ENCODE results near the gene APOM. TPM values are rescaled to one million over a fixed set of nuclear protein-coding genes. Genes with fewer than 3 reads are reported as not detected.

APOM gene
- total RNA-seq, 1 donor from 2014 or later = 1.6 TPM

GRCh38 chr6:31692886-31693285 is 37.2 kb downstream of the APOM start:
- no peak for DNase-seq
- no peak for TF ChIP-seq CTCF (IDR thresholded peaks at IDR 0.05)
- ATAC-seq = no peak
- intact Hi-C loops (cut with DNase I) = no loop called here
- H3K4me3 ChIP-seq = no peak overlapping the region
- peaks cover 97% of the 10 kb centered on the region for H3K36me3 ChIP-seq
- H3K9me3 ChIP-seq = no peaks in the 10 kb centered on the region
- H3K27me3 ChIP-seq (ENCODE audit: low read depth) = no peaks in the 10 kb centered on the region
- H3K4me1 ChIP-seq = peaks cover 4% of the 10 kb centered on the region
- H3K27ac ChIP-seq = no peak overlapping the region

GRCh38 chr6:31693535-31693934 is 37.8 kb downstream of the APOM start:
- intact Hi-C loops (cut with DNase I) = no loop called here
- TF ChIP-seq CTCF (IDR thresholded peaks at IDR 0.05) = no peak
- DNase-seq (no peak), ATAC-seq (no peak)
- Histone ChIP-seq H3K4me1 (peaks cover 4% of the 10 kb centered on the region), H3K9me3 (no peaks in the 10 kb centered on the region), H3K27ac (no peak overlapping the region), H3K4me3 (no peak overlapping the region), H3K36me3 (peaks cover 97% of the 10 kb centered on the region), H3K27me3 (ENCODE audit: low read depth) (no peaks in the 10 kb centered on the region)

GRCh38 chr6:31697555-31697954 is 41.9 kb downstream of the APOM start:
- no peaks in the 10 kb centered on the region for H3K27me3 ChIP-seq (ENCODE audit: low read depth)
- no peak overlapping the region for H3K4me3 ChIP-seq
- H3K27ac ChIP-seq = no peak overlapping the region
- no peak for TF ChIP-seq CTCF (IDR thresholded peaks at IDR 0.05)
- DNase-seq = no peak
- intact Hi-C loops (cut with DNase I) = no loop called here
- H3K9me3 ChIP-seq = no peaks in the 10 kb centered on the region
- H3K36me3 ChIP-seq = peaks cover 82% of the 10 kb centered on the region
- peaks cover 23% of the 10 kb centered on the region for H3K4me1 ChIP-seq
- ATAC-seq = no peak

- no peak for ATAC-seq
- no peak for DNase-seq
- Histone ChIP-seq H3K27ac (peak overlapping the region; percentile 98), H3K4me3 (no peak overlapping the region), H3K4me1 (peaks cover 30% of the 10 kb centered on the region), H3K36me3 (peaks cover 49% of the 10 kb centered on the region), H3K27me3 (ENCODE audit: low read depth) (no peaks in the 10 kb centered on the region), H3K9me3 (no peaks in the 10 kb centered on the region)
- intact Hi-C loops (cut with DNase I) = no loop called here
- TF ChIP-seq CTCF (IDR thresholded peaks at IDR 0.05) = no peak
These were observed 45.2 kb downstream of the APOM start for GRCh38 chr6:31700740-31701401.

- H3K27ac ChIP-seq = peak overlapping the region; percentile 98
- ATAC-seq (peak in 1 of 2 donors; percentile 5), DNase-seq (no peak)
- H3K4me3 ChIP-seq = peak overlapping the region; percentile 81
- H3K27me3 ChIP-seq (ENCODE audit: low read depth) = no peaks in the 10 kb centered on the region
- peaks cover 39% of the 10 kb centered on the region for H3K36me3 ChIP-seq
- no peak for TF ChIP-seq CTCF (IDR thresholded peaks at IDR 0.05)
- peaks cover 30% of the 10 kb centered on the region for H3K4me1 ChIP-seq
- H3K9me3 ChIP-seq = no peaks in the 10 kb centered on the region
- intact Hi-C loops (cut with DNase I) = no loop called here
These were observed 46.1 kb downstream of the APOM start for GRCh38 chr6:31701666-31702404.
